Glutamatergic neuron (in vitro differentiated cells): Measurements from ENCODE around the gene GPHA2. TPM values are rescaled to one million over a fixed set of nuclear protein-coding genes. Genes with fewer than 3 reads are reported as not detected.

Experiments
- DNase-seq: peaks from one replicate; pipeline ENCODE4 v3.0.0; 2022
- H3K27ac Mint-ChIP-seq: one replicate; pipeline ENCODE4 v1.8.0; 2020; ENCODE audit warnings: mild to moderate bottlenecking, mixed read lengths, inconsistent platforms; ENCODE audit not compliant: unreplicated experiment
- H3K27me3 Mint-ChIP-seq: one replicate; pipeline ENCODE4 v1.8.0; 2020; ENCODE audit warnings: mild to moderate bottlenecking, moderate library complexity, mixed read lengths, inconsistent platforms; ENCODE audit not compliant: unreplicated experiment
- H3K36me3 Mint-ChIP-seq: one replicate; pipeline ENCODE4 v1.8.0; 2020; ENCODE audit warnings: mild to moderate bottlenecking, mixed read lengths, inconsistent platforms; ENCODE audit not compliant: unreplicated experiment
- H3K4me1 Mint-ChIP-seq: one replicate; pipeline ENCODE4 v1.8.0; 2020; ENCODE audit warnings: mild to moderate bottlenecking, low read depth, mixed read lengths, inconsistent platforms; ENCODE audit not compliant: unreplicated experiment
- H3K4me3 Mint-ChIP-seq: one replicate; pipeline ENCODE4 v1.8.0; 2020; ENCODE audit warnings: mild to moderate bottlenecking, mixed read lengths, inconsistent platforms; ENCODE audit not compliant: unreplicated experiment
- H3K9me3 Mint-ChIP-seq: one replicate; pipeline ENCODE4 v1.8.0; 2020; ENCODE audit warnings: mild to moderate bottlenecking, moderate library complexity, mixed read lengths, inconsistent platforms; ENCODE audit not compliant: unreplicated experiment
- CTCF ChIP-seq: fragments of 200-600 bp; sonication (generic); IDR thresholded peaks from one replicate; pipeline ENCODE4 v1.5.0; 2021; ENCODE audit not compliant: partially characterized antibody, unreplicated experiment
- total RNA-seq: library from RNA; stranded (reverse); fragmentation: NEBNext Ultra II Directional; extraction: Animal tissue kit (Norgen Biotek cat#: 25700); gene quantifications from one replicate; pipeline ENCODE4 v1.2.1, GENCODE V29; 2021; ENCODE audit not compliant: unreplicated experiment

The GPHA2 gene
- total RNA-seq, 1 donor from 2014 or later: not detected

GRCh38 chr11:64913171-64913727 is 22.4 kb downstream of the GPHA2 start:
- no peak overlapping the region for H3K27ac Mint-ChIP-seq
- H3K9me3 Mint-ChIP-seq: peaks cover 7% of the 10 kb centered on the region
- DNase-seq: no peak
- TF ChIP-seq CTCF: no peak
- H3K4me3 Mint-ChIP-seq: no peak overlapping the region
- H3K4me1 Mint-ChIP-seq: peaks cover 4% of the 10 kb centered on the region
- H3K36me3 Mint-ChIP-seq: no peaks in the 10 kb centered on the region
- peaks cover 8% of the 10 kb centered on the region for H3K27me3 Mint-ChIP-seq

GRCh38 chr11:64911689-64912088 is 24.0 kb downstream of the GPHA2 start:
- no peak overlapping the region for H3K27ac Mint-ChIP-seq
- no peak for DNase-seq
- H3K27me3 Mint-ChIP-seq: peaks cover 8% of the 10 kb centered on the region
- no peak overlapping the region for H3K4me3 Mint-ChIP-seq
- TF ChIP-seq CTCF: no peak
- peaks cover 2% of the 10 kb centered on the region for H3K9me3 Mint-ChIP-seq
- H3K36me3 Mint-ChIP-seq: no peaks in the 10 kb centered on the region
- peaks cover 1% of the 10 kb centered on the region for H3K4me1 Mint-ChIP-seq

DNA sequence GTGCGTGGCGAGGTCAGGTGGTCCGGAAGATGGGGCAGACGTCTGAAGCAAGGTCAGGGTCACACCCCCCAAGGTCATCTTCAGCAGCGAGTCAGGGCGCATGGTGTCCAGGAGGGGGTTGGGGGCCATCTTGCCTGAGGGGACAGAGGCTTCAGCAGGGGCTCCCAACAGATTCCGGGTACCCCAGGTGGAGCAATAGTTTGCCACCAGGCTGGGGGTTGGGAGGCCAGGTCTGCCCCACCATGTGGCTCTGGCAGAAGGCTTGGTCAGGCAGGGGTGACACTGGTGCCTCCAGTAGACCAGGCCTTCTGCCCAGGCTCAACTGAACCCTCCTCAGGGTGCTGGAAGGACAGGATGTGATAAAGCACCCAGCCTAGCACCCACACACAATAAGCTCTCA is 24.6 kb downstream of the GPHA2 start:
- DNase-seq: no peak
- peaks cover 8% of the 10 kb centered on the region for H3K27me3 Mint-ChIP-seq
- no peak for TF ChIP-seq CTCF
- H3K27ac Mint-ChIP-seq: no peak overlapping the region
- H3K4me3 Mint-ChIP-seq: no peak overlapping the region
- peaks cover 1% of the 10 kb centered on the region for H3K4me1 Mint-ChIP-seq
- H3K36me3 Mint-ChIP-seq: no peaks in the 10 kb centered on the region
- peaks cover 2% of the 10 kb centered on the region for H3K9me3 Mint-ChIP-seq

DNA sequence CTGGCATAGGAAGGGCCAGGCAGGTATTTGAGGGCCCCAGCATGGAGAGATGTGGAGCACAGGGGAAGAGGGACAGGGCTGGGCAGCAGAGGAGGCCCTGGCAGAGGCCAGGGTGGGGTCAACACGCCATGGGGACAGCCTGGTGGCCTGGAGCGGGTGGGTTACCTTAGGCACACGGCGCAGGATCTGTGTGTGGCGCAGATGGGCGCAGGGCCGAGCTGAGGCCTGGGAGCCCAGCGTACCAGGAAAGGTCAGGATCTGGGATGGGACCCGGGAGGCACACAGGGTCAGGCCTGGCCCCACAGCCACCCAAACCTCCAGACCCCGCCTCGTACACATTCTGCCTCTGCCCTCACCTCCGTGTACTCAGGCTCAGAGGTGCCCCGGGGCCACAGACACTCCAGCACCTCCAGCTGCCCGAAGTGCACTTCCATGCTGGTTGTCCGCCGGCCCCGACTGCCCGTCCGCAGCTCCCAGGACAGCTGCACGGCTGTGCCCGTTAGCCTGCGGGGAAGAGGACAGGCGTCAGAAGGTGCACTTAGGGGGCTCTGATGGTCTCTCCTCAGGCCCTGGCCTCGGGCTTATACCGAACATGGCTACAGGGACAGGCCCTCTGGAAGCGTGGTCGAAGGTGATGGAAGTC is 25.1 kb downstream of the GPHA2 start:
- no peak overlapping the region for H3K4me3 Mint-ChIP-seq
- DNase-seq: no peak
- peaks cover 5% of the 10 kb centered on the region for H3K27me3 Mint-ChIP-seq
- H3K36me3 Mint-ChIP-seq: no peaks in the 10 kb centered on the region
- no peak overlapping the region for H3K27ac Mint-ChIP-seq
- H3K9me3 Mint-ChIP-seq: peaks cover 2% of the 10 kb centered on the region
- TF ChIP-seq CTCF: no peak
- H3K4me1 Mint-ChIP-seq: no peaks in the 10 kb centered on the region

GRCh38 chr11:64909653-64910343 is 25.9 kb downstream of the GPHA2 start:
- Mint-ChIP-seq H3K4me3 (no peak overlapping the region), H3K9me3 (peaks cover 2% of the 10 kb centered on the region), H3K36me3 (no peaks in the 10 kb centered on the region), H3K27me3 (peaks cover 5% of the 10 kb centered on the region), H3K27ac (no peak overlapping the region), H3K4me1 (no peaks in the 10 kb centered on the region)
- TF ChIP-seq CTCF: no peak
- no peak for DNase-seq
